ENCODE data around the gene SNCG.

SNCG gene

GRCh38 chr10:86953747-86954680 lies 4.4 kb upstream of the SNCG start:
- no peak overlapping the region for H3K4me3 ChIP-seq (replicated peaks in 1 of 2; ENCODE audit: low read depth in 2 of 2, low read length in 2 of 2)
- TF ChIP-seq CTCF (IDR thresholded peaks at IDR 0.05; ENCODE audit: low read depth, low read length): no peak
- DNase-seq (ENCODE audit: low read depth in 2 of 2): peak; percentile 51 to 93

GRCh38 chr10:86954681-86955500 lies 3.5 kb upstream of the SNCG start:
- no peak for TF ChIP-seq CTCF (IDR thresholded peaks at IDR 0.05; ENCODE audit: low read depth, low read length)
- no peak for DNase-seq (ENCODE audit: low read depth in 2 of 2)
- H3K4me3 ChIP-seq (replicated peaks in 1 of 2; ENCODE audit: low read depth in 2 of 2, low read length in 2 of 2): no peak overlapping the region

GRCh38 chr10:86955501-86956194 lies 2.8 kb upstream of the SNCG start:
- no peak for DNase-seq (ENCODE audit: low read depth in 2 of 2)
- H3K4me3 ChIP-seq (replicated peaks in 1 of 2; ENCODE audit: low read depth in 2 of 2, low read length in 2 of 2): peak overlapping the region in 1 of 2 donors; percentile 11
- no peak for TF ChIP-seq CTCF (IDR thresholded peaks at IDR 0.05; ENCODE audit: low read depth, low read length)

GRCh38 chr10:86956195-86956847 lies 2.1 kb upstream of the SNCG start:
- DNase-seq (ENCODE audit: low read depth in 2 of 2): no peak
- TF ChIP-seq CTCF (IDR thresholded peaks at IDR 0.05; ENCODE audit: low read depth, low read length): no peak
- no peak overlapping the region for H3K4me3 ChIP-seq (replicated peaks in 1 of 2; ENCODE audit: low read depth in 2 of 2, low read length in 2 of 2)

- no peak overlapping the region for H3K4me3 ChIP-seq (replicated peaks in 1 of 2; ENCODE audit: low read depth in 2 of 2, low read length in 2 of 2)
- no peak for DNase-seq (ENCODE audit: low read depth in 2 of 2)
- no peak for TF ChIP-seq CTCF (IDR thresholded peaks at IDR 0.05; ENCODE audit: low read depth, low read length)
Measured at GRCh38 chr10:86956848-86957448, 1.5 kb upstream of the SNCG start.

Measured in cardiac fibroblast (primary cell).